Measurements from ENCODE around the gene CCDC197. TPM values are rescaled to one million over a fixed set of nuclear protein-coding genes. Genes with fewer than 3 reads are reported as not detected.

CCDC197 gene
- total RNA-seq, 1 experiment from 2014 or later = not detected

DNA sequence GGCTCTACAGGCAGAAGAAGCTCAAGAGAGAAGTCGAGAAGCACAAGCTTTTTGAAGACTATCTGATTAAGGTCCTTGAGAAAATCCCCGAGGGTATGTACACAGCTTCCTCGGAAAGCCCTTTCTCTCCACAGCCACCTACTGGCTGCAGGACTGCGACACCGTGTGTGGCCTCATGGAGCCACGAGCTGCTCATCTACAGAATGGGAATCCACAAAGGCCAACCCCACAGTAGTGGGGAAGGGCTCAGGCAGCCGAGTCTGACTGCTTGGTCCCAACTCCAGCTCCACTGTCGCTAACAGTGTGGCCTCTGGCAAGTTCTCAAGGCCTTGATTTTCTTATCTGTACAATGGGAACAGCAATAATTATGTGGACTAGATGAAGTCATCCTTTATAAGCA, 2.5 kb downstream of the CCDC197 start:
- no peak for DNase-seq (ENCODE audit: low spot score)

DNA sequence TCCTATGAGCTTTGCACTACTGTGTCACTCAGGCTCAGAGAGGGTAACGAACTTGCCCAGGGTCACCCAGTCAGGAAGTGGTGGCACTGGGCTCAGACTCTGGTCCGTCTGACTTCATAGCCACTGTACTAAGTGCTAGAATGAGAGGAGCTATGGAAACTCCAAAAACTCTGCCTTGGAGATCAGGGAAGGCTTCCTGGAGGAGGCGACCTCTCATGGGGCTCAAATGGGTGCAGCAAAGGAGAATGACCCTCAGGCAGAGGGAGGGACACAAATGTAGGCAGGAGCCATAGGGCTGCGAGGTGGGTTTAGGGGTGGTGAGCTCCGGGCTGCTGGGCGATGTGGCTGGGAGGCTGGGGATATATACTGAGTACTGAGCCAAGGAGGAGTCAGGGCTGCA, 3.2 kb downstream of the CCDC197 start:
- no peak for DNase-seq (ENCODE audit: low spot score)

DNA sequence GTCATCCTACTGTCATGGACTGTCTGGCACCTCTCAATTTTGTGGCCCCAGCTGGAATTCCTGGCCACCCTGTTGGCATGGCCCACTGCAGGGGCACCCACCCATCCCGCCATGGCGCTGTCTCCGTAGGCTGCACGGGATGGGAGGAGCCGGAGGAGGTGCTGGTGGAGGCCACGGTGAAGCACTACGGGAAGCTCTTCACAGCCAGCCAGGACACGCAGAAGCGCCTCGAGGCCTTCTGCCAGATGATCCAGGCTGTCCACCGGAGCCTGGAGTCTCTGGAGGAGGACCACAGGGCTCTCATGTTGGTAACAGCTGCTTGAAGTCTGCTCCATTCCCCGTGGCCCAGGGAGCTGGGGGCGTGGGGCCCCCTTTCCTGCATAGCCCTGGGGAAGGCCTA, 3.9 kb downstream of the CCDC197 start:
- no peak for DNase-seq (ENCODE audit: low spot score)

DNA sequence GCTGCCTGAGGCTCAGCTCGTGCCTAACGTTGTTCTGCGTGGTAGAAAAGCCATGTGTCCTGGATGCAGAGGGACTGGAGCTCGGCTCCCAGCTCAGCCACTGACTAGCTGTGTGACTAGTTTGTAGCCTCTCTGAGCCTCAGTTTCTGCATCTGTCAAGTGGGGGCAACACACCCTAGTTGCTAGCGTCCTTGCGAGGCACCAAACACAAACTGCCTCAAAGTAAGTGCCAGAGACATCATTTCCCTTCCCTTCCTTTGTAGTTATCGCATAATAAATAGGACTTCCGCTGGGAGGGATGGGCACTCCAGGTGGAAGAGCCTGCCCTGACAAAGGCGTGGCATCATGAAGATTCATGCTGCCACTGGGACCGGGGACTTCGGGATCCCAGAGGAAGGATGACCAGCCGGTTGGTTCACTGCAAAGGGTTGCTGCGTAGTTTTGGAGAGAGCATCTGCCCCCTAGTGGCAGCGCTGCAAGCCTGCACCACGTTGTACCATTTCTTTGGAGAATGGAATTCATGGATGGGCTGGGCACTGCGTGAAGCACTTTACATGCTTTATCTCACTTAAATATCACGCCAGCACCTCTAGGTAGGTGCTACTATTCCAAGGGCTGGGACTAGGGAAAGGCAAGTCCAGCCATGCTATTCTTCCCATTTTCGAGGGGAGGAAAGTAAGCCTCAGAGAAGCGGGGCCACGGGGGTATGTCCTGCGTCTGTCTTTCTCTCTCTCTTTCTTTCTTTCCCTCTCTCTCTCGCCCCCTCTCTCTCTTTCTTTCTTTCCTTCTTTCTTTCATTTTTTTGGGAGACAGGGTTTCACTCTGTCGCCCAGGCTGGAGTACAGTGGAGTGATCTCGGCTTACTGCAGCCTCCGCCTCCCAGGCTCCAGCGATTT, 4.6 kb downstream of the CCDC197 start:
- DNase-seq (ENCODE audit: low spot score) = peak; percentile 66

DNA sequence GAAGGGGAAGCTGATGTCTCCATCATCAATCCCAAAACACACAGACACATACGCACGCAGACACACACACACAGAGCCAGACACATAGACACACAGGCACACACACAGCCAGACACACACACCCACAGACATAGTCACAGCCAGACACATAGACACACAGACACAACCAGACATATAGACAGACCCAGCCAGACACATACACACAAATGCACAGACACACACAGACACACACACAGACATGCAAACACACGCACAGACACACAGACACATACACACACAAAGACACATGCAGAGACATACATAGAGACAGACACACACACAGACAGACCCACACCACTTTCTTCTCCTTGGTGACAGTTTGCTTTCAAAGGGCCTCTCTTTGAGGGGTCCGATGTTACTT, 6.3 kb downstream of the CCDC197 start:
- no peak for DNase-seq (ENCODE audit: low spot score)

DNA sequence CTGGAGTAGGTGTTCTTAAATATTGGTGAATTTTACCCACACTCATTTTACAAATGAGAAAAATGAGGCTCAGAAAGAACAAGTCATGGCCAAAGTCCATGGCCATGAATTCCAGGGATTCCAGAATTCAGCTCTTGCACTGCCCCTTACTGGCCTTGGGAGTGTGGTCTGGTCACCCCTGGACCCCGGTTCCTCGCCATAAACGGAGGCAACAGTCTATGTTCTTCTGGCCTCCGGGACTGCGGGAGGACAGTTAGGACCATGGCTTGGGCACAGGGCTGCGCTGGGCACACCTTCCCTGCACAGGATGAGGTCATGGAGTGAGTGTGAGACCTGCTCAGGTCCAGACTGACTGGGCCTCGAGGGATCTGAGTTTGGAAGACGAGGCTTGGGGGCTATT, 6.9 kb downstream of the CCDC197 start:
- no peak for DNase-seq (ENCODE audit: low spot score)

DNA sequence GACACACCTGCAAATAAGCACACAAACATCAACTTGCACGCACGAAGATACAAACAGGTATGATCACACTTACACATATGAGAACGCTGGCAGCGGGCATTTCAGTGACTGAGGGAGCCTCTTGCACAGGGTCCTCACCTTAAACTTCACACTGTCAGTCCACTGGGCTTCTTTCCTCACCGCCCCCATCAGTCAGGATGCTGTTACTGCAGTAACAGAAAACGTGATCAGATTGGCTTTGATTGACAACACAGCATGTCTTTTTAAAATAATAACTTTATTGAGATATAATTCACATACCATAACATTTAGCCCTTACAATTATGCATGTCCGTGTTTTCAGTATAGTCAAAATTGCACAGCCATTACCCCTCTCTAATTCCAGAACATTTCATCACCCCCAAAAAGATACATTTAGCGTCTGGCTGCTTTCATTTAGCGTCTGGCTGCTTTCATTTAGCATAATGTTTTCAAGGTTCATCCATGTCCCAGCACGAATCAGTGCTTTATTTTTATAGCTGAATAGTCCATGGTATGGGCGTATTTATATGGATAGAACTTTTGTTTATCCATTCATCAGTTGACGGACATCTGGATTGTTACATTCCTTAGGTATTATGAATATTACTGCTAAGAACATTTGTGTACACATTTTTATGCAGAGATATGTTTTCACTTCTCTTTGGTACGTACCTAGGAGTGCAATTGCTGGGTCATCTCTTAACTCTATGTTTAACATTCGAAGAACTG, 8.4 kb downstream of the CCDC197 start:
- DNase-seq (ENCODE audit: low spot score) = no peak

DNA sequence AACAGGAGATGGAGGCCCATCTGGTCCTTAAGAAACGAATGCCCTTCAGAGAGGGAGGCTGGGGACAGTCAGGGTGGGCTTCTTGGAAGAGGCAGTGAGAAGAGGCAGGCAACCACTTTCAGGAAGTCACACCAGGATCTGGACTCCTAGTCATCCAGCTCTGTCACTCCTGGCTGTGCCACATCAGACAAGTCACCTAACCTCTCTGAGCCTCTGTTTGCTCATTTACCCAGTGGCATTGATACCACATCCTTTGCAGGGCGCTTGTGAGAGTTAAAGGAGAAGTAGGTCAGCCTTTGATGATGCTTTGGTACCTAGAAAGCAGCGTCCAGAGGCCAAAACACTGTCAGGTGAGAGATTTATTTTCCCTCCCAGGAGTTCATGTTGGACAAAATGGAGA, 11.1 kb downstream of the CCDC197 start:
- no peak for DNase-seq (ENCODE audit: low spot score)

DNA sequence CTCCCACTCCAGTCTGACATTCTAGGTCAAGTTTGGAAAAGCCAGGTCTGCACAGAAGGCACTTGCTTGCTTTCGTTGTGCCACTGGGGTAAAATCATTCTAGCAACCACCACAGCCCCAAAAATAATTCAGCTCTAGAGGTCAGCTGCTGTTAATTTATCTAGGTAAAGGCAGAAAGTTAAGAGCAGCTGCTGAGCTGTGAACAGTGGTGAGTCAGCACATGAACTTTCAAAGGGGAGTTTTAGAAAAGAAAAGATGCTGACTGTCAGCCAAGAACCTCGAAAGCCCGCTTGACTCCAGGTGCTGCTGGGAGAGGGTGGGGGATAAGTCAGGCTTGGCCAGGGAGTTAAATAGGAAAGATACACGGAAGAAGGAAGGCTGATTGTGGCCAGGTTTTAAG, 12.7 kb downstream of the CCDC197 start:
- DNase-seq (ENCODE audit: low spot score) = peak; percentile 66

DNA sequence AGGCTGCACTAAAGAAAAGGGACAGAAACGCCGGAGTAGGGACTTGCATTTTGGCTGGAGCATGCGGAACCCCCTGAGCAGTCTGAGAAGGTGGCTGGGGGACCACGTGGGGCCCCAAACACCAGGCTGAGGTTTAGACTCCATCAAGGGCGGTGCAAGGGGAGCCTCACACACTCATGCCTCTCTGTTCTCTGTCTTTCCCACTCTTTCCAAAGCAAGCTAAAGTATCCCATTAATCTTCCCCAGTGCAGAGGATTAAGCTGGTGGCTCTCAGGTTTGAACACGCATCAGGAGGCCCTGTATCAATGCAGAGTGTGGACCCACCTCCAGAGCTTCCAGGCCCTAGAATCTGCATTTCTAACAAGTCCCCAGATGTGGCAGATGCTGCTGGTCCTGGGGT, 13.5 kb downstream of the CCDC197 start:
- DNase-seq (ENCODE audit: low spot score) = no peak

DNA sequence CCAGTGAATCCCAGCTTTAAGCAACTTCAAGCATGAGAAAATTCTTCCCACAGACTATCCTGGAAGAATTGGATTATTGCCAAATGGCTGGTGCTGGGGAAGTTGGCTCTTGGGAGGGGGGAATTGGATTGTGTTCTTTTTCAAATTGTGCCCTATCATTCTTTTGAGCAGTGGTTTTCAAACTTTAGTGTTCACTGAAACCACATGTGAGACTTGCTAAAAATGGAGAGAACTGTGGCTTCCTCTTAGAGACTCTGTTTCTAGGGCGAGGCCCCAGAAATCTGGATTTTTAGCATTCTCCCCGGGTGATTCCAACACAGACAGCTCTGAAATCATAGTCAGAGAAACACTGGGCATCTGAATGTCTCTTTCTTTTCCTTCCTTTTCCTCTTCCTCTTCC, 14.7 kb downstream of the CCDC197 start:
- no peak for DNase-seq (ENCODE audit: low spot score)

DNA sequence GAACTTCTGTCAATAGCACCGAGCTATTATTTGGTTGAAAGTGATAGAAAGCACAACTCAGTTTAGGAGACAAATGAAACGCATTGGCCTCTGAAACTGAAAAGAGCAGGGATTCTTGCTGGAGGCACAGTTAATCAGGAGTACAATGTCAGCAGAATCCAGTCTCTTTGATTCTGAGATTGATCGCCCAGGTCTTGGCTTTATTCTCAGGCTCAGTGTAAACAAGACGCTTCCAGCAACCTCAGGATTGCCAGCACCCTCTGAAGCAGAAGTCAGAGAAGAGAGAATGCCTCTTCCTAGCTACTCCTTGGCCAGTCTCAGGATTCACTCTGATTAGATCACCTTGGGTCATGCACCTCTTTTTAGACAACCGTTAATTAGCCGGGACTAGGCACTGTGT, 17.3 kb downstream of the CCDC197 start:
- no peak for DNase-seq (ENCODE audit: low spot score)

DNA sequence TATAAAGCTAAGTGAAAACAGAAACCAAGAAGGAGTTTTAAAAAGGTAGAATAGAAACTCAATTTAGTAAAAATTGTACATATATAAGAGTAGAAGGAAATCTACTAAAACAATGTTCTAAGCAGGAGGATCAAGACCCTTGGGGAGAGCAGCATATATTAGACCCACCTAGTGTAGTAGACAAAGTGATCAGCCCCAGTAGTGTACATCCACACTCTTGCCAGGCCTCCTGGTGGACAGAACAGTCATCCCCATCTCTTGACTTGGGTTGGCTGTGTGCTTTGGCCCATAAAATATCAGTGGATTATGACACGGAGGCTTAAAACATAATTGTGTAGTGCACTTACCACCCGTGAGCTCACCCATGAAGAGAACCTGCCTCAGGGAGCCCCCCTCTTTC, 18.1 kb downstream of the CCDC197 start:
- no peak for DNase-seq (ENCODE audit: low spot score)

DNA sequence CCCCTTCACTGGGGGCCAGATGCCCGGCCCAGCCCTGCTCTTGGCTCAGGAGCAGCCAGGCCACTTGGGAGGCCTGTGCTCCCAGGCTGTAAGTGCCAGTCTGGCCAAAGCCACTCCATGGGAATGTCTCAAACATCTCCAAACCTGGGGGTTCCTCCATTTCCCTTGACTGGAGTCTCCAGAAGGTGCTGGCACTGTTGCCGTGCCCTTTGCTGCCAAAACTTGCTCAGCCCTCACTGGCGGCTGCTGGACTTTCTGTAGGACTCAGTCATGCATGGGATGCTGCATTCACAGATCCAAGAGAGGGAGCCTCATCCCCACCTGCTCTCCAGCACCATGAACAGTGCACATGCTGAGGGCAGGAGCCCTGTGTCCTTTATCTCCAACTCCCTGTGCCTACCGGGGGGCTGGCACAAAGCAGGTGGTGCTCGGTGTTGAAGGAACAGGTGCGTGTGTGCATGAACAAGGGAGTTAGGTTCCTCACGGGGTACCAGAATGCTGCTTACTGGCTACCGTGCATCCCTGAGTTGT, 19.4 kb downstream of the CCDC197 start:
- no peak for DNase-seq (ENCODE audit: low spot score)

DNA sequence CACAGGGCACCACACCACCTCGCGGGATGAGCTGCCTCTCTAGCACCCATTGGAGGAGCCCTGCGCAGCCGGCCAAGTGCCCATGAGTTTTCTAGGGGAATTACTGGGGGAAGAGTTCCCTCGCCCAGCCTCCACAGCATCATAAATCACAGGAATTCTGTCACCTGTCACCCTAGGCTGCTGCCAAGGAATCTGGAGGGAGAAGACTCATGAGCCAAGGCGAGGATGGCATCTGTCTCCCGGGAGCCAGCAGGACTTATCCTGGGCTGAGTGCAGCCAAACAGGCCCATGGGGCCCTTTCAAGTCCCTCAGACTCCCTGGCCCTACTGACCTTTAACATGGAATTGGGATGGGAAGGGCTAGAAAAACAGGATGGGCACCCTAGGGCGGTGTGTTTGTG, 21.2 kb downstream of the CCDC197 start:
- no peak for DNase-seq (ENCODE audit: low spot score)

DNA sequence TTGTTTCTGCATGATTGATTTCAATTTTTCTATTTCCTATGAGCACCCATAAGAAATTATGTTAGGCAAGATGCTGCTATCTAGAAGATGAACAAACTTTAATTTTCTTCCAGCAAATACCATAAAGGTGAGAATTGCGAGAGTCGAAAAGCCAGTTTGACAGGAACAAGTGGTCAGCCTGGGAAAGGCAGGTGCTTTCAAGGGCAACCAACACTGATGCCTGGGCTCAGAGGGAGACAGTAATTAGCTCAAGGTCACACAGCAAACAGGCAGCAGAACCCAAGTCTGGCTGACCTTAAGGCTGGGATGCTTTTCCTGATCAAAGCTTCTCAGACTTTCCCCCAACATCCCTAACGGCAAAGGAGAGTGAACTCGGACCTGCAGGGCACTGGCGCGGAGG, 22.2 kb downstream of the CCDC197 start:
- no peak for DNase-seq (ENCODE audit: low spot score)

DNA sequence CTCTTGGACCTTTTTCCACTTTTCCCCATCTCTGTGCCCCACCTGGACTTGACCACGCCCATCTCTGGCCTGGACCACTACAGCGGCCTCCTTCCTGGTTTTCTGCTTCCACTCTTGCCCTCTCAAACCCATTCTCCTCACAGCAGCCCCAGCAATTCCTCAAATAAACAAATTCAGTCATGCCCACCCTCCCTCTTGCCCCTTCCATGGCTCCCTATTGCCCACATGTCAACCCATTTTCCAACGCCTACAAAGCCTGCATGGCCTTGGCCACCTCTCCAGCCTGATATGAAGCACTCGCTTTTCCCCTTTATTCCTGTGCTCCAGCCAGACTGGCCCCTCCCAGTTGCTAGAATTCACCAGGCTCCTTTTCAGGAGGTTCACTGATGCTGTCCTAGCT, 23.2 kb downstream of the CCDC197 start:
- no peak for DNase-seq (ENCODE audit: low spot score)

DNA sequence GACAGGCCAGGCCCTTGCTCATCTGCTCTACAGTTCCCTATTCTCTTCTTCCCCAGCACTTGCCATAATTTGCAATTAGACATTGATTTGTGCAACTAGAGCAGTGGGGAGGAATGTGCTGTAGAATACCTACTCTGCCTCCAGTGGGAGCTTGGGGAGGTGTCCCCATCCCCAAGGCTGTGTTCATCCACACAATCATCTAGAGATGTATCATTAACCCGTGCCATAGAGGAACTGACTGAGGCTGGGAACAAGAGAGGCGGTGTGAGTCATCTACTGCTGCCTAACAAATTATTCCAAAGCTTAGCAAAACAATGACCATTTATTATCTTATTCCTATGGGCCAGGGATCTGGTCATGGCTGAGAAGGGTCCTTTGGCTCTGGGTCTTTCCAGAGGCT, 23.9 kb downstream of the CCDC197 start:
- no peak for DNase-seq (ENCODE audit: low spot score)

DNA sequence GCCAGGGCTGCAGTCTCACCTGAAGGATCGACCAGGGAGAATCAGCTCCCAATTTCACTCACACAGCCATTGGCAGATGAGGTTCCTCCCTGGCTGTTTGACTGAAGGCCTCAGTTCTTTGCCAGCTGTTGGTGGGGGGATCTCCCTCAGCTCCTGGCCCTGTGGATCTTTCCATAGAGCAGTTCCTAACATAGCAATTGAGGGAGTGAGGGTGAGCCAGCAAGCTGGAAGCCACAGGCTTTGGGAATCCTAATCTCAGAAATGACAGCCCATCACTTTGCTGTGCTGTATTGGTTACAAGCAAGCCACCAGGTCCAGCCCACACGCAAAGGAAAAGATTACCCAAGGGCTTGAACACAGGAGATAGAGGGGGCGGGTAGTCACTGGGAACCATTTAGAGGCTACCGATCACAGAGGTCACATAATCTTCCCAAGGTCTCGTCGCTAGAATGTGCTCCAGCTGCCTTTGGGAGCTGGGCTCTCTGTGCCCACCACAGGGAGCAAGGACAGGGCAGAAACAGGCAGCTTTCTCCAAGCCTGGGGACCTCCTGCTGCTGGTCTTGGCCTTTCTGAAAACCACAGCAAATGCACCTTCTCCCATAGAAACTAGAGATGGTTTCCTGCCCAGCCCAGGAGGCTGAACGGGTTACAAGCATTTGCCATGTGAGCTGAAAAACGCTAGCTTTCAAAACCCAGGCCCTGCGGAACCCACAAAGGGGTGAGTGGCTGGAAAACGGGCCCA, 24.5 kb downstream of the CCDC197 start:
- DNase-seq (ENCODE audit: low spot score) = no peak

DNA sequence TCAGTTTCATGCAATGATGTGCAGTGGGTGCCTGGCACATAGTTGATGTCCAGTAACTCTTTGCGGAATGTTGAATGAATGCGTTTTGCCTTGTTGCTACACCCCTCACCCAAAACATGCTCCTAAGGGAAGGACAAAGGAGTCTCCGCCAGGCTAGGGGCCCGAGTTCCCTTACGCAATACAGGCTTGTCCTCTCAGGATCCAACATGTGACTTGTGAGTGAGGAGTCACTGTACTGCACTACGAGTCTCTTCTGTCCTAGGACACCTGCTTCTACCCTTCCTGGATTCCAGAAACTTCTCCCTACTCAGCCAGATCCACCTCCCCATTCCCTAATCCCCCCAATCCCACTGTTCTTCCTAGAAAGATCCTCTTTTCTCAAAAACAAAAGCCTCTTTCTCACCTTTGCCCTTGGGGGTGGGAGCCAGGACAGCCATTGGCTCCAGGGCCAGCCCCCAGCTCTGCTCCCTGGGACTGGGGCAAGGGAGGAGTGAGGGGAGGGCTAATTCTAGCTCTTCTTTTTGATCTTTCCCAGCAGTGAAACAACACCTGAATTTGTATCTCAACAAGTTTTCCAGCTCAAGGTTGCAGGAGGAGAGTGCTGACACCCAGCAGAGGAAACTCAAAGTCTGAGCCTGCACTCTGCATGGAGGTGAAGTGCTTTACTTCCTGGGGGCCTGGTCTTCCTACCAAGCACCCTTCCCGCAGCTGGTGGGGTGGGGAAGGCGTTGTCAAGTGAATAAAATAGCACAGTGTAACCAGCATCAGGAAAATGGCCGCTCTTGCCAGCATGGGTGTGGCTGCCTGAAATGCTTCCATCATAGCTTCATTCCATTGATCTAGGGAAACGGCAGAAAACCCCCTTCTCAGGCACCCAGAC, 25.7 kb downstream of the CCDC197 start:
- no peak for DNase-seq (ENCODE audit: low spot score)

DNA sequence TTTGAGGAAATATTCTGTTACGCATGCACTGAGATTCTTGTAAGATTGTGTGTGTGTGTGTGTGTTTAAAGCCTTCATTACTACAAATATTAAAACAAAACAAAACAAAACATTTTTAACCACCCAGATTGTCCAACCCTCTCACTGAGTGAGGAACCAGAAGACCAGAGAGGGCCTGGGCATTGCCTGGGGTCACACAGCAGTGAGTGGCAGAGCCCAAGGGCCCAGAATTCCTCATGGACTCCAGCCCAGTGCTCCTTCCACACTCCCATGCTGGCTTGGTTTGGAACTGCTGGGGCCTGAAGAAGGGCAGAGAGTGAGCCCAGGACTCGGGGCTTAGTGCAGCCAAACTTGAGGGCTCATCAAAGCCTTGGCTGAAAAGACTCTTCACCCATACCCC, 27.4 kb downstream of the CCDC197 start:
- no peak for DNase-seq (ENCODE audit: low spot score)
